GM21717 (cell line): ENCODE results near the gene TRAPPC6A.
A peak's percentile ranks its signal among the peaks of the same experiment; 100 is the strongest.

Experiments used
- ATAC-seq: cut with Tn5 transposase; IDR thresholded peaks from one replicate; pipeline ENCODE4 v1.9.1; 2021; ENCODE audit warnings: mild to moderate bottlenecking, moderate library complexity; ENCODE audit not compliant: unreplicated experiment

The TRAPPC6A gene

GRCh38 chr19:45186509-45187334, 8.7 kb upstream of the TRAPPC6A start:
- no peak for ATAC-seq

GRCh38 chr19:45184115-45184514, 6.1 kb upstream of the TRAPPC6A start:
- no peak for ATAC-seq

- ATAC-seq, result no peak
Observed at GRCh38 chr19:45182758-45183157, 4.7 kb upstream of the TRAPPC6A start.

- ATAC-seq, result no peak
Observed at GRCh38 chr19:45180936-45181335, 2.9 kb upstream of the TRAPPC6A start.

- ATAC-seq, result no peak
Observed at GRCh38 chr19:45179892-45180370, 1.9 kb upstream of the TRAPPC6A start.

- ATAC-seq, result no peak
Observed at GRCh38 chr19:45179072-45179891, 1.2 kb upstream of the TRAPPC6A start.

- ATAC-seq, result peak; percentile 74
Observed at GRCh38 chr19:45178262-45179071, 430 bp upstream of the TRAPPC6A start, which contains the start of gene BLOC1S3. TSS of gene BLOC1S3 (plus strand) at chr19:45178784. CDS start at chr19:45179297, 513 bp downstream.

- ATAC-seq, result no peak
Observed at GRCh38 chr19:45175515-45176345, 2.3 kb downstream of the TRAPPC6A start.

GRCh38 chr19:45173816-45174215, 4.2 kb downstream of the TRAPPC6A start:
- no peak for ATAC-seq

GRCh38 chr19:45172611-45173208, 5.3 kb downstream of the TRAPPC6A start:
- no peak for ATAC-seq

- ATAC-seq, result no peak
Observed at GRCh38 chr19:45172173-45172572, 5.9 kb downstream of the TRAPPC6A start.

- ATAC-seq, result no peak
Observed at GRCh38 chr19:45171211-45171623, 6.8 kb downstream of the TRAPPC6A start.

- ATAC-seq, result no peak
Observed at GRCh38 chr19:45170146-45171106, 7.6 kb downstream of the TRAPPC6A start.

- no peak for ATAC-seq
Observed at GRCh38 chr19:45169602-45170001, 8.4 kb downstream of the TRAPPC6A start.

- ATAC-seq, result no peak
Observed at GRCh38 chr19:45168767-45169351, 9.2 kb downstream of the TRAPPC6A start.

GRCh38 chr19:45166723-45167252, 11.2 kb downstream of the TRAPPC6A start:
- no peak for ATAC-seq

- peak; percentile 56 for ATAC-seq
Observed at GRCh38 chr19:45164577-45165335, 13.3 kb downstream of the TRAPPC6A start.
